ENCODE measurements around the gene UNCX.
"Not testable (repeated sequence)": the region's sequence is repeated elsewhere in the genome, so short reads cannot be mapped to it uniquely, and the experiment has no call there.

UNCX gene

GRCh38 chr7:1232623-1233332, at the start of gene UNCX:
TSS of gene UNCX (plus strand) at chr7:1232872. CDS start at chr7:1233018, 146 bp downstream.
- no peak for DNase-seq

GRCh38 chr7:1187127-1187526, 45.5 kb upstream of the UNCX start:
- no peak for DNase-seq

- DNase-seq = no peak
Observed at GRCh38 chr7:1188720-1189294, 43.9 kb upstream of the UNCX start.

- DNase-seq = no peak
Observed at GRCh38 chr7:1189986-1190772, 42.5 kb upstream of the UNCX start.

GRCh38 chr7:1192171-1192676, 40.4 kb upstream of the UNCX start:
- DNase-seq = peak in 1 of 2 experiments; percentile 19

- peak; percentile 41 to 47 for DNase-seq
Observed at GRCh38 chr7:1193593-1194424, 38.9 kb upstream of the UNCX start.

GRCh38 chr7:1196441-1196840, 36.2 kb upstream of the UNCX start:
- not testable (repeated sequence) for DNase-seq

- DNase-seq = no peak
Observed at GRCh38 chr7:1196950-1197349, 35.7 kb upstream of the UNCX start.

GRCh38 chr7:1197997-1198625, 34.6 kb upstream of the UNCX start:
- DNase-seq = no peak

- DNase-seq = no peak
Observed at GRCh38 chr7:1200045-1200444, 32.6 kb upstream of the UNCX start.

- no peak for DNase-seq
Observed at GRCh38 chr7:1201916-1202315, 30.8 kb upstream of the UNCX start.

GRCh38 chr7:1202914-1203313, 29.8 kb upstream of the UNCX start:
- DNase-seq = not testable (repeated sequence)

GRCh38 chr7:1204460-1205140, 28.1 kb upstream of the UNCX start:
- no peak for DNase-seq

- DNase-seq = not testable (repeated sequence)
Observed at GRCh38 chr7:1205742-1206141, 26.9 kb upstream of the UNCX start.

GRCh38 chr7:1209097-1209496, 23.6 kb upstream of the UNCX start:
- no peak for DNase-seq

GRCh38 chr7:1210321-1210978, 22.2 kb upstream of the UNCX start:
- DNase-seq = no peak

GRCh38 chr7:1210979-1211608, 21.6 kb upstream of the UNCX start:
- no peak for DNase-seq

GRCh38 chr7:1211611-1212010, 21.1 kb upstream of the UNCX start:
- no peak for DNase-seq

- DNase-seq = not testable (repeated sequence)
Observed at GRCh38 chr7:1212025-1212424, 20.6 kb upstream of the UNCX start.

GRCh38 chr7:1214516-1214915, 18.2 kb upstream of the UNCX start:
- no peak for DNase-seq
